NT2/D1 (cell line): ENCODE results near the gene CD2AP.

Source experiments
- SUZ12 ChIP-seq: IDR thresholded peaks from 2 replicates; pipeline ENCODE4 v1.6.1; 2011; ENCODE audit not compliant: insufficient read length, insufficient read depth; ENCODE audit errors: extremely low read depth
- ZNF274 ChIP-seq: IDR thresholded peaks from 2 replicates; pipeline ENCODE4 v1.6.1; 2011; ENCODE audit warnings: mild to moderate bottlenecking, low read depth, low read length

GRCh38 chr6:47525330-47526057 lies 47.9 kb downstream of the CD2AP start:
- TF ChIP-seq ZNF274 (no peak), SUZ12 (no peak)
